Vagina (tissue), 2 donors: Measurements from ENCODE around the gene MAPK9. TPM values are rescaled to one million over a fixed set of nuclear protein-coding genes. Genes with fewer than 3 reads are reported as not detected.

Experiments
- DNase-seq, 2 donors: peaks; one replicate each; pipeline ENCODE4 v3.0.0-alpha.2; 2017; ENCODE audit errors: extremely low spot score in 2 of 2
- H3K27ac ChIP-seq: fragments of 200-600 bp; sonication (generic); one replicate; pipeline ENCODE4 v1.5.1; 2019
- H3K27me3 ChIP-seq: fragments of 200-600 bp; sonication (generic); one replicate; pipeline ENCODE4 v1.5.1; 2019
- H3K36me3 ChIP-seq, 2 donors: fragments of 200-600 bp; sonication (generic); one replicate each; pipeline ENCODE4 v1.5.1; 2017 to 2019
- H3K4me1 ChIP-seq: fragments of 200-600 bp; sonication (generic); one replicate; pipeline ENCODE4 v1.5.1; 2019
- H3K4me3 ChIP-seq, 2 donors: fragments of 200-600 bp; sonication (generic); 1 replicate in 1 of 2; 2 replicates in 1 of 2; pipeline ENCODE4 v1.5.1; 2016 to 2019
- H3K9me3 ChIP-seq: fragments of 200-600 bp; sonication (generic); one replicate; pipeline ENCODE4 v1.5.1; 2019
- POLR2A ChIP-seq, 2 donors: fragments of 450-650 bp; IDR thresholded peaks; one replicate each; pipeline ENCODE4 v1.6.1; 2017; ENCODE audit warnings: antibody characterized with exemption in 2 of 2, mild to moderate bottlenecking in 2 of 2, moderate library complexity in 2 of 2
- POLR2AphosphoS5 ChIP-seq, 2 donors: sonication (generic); formaldehyde crosslinking; IDR thresholded peaks; one replicate each; pipeline ENCODE4 v1.9.0; 2017; ENCODE audit warnings: antibody characterized with exemption in 2 of 2, mild to moderate bottlenecking in 2 of 2, low read depth in 1 of 2; ENCODE audit not compliant: insufficient read depth in 1 of 2
- intact Hi-C: fragments of 100-400 bp; cut with DNase I; formaldehyde crosslinking; loops from one replicate; pipeline ENCODE4 v1.15.1; 2023
- total RNA-seq: library from RNA; depleted of rRNA; stranded (reverse); fragments of >200 nt; gene quantifications from one replicate; pipeline ENCODE4 v1.2.3, GENCODE V29; 2016
- TF ChIP-seq, protein P1 (sequence below), 3 experiments: fragments of 450-650 bp in 2 of 3; fragments of 200-600 bp in 1 of 3; sonication (generic) in 1 of 3; IDR thresholded peaks; one replicate each; pipeline ENCODE4 v1.5.1; 2017 to 2019; ENCODE audit warnings: antibody characterized with exemption in 3 of 3, mild to moderate bottlenecking in 2 of 3, moderate library complexity in 2 of 3

Gene MAPK9
- total RNA-seq, 1 donor from 2014 or later: 19.6 TPM

DNA sequence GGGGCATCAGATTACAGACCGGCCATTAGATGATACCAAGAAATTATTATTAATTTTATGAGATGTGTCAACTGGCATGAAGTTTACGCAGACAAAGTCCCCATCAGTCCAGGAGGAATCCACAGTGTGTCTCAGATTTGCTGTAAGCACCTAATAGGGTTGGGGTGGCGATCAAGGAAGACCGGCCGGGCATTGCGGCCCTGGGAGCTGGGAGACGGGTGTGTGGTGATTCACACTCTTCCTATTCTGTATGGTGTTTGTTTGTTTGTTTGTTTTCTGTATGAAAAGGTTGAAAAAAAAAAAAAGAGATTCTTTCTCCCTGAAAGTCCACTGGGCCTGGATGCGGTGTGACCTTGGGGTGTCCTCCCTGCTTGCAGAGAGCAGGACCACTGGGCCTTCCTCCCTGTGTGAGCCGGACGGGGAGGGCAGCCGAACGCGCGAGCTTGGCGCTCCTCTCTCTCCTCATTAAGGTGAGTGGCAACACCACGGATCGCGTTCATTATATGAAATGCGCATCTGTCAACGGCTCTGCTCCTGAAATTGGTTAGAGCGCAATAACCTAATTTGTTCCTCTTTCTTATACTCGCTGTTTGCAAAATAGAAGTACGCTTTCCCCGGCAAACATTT, 98.0 kb downstream of the MAPK9 start:
- H3K9me3 ChIP-seq: no peaks in the 10 kb centered on the region
- H3K4me1 ChIP-seq: no peaks in the 10 kb centered on the region
- TF ChIP-seq POLR2A (IDR thresholded peaks at IDR 0.05) (no peak), POLR2AphosphoS5 (IDR thresholded peaks at IDR 0.05; ENCODE audit: insufficient read depth in 1 of 2, low read depth in 1 of 2) (no peak)
- TF ChIP-seq, protein P1, sequence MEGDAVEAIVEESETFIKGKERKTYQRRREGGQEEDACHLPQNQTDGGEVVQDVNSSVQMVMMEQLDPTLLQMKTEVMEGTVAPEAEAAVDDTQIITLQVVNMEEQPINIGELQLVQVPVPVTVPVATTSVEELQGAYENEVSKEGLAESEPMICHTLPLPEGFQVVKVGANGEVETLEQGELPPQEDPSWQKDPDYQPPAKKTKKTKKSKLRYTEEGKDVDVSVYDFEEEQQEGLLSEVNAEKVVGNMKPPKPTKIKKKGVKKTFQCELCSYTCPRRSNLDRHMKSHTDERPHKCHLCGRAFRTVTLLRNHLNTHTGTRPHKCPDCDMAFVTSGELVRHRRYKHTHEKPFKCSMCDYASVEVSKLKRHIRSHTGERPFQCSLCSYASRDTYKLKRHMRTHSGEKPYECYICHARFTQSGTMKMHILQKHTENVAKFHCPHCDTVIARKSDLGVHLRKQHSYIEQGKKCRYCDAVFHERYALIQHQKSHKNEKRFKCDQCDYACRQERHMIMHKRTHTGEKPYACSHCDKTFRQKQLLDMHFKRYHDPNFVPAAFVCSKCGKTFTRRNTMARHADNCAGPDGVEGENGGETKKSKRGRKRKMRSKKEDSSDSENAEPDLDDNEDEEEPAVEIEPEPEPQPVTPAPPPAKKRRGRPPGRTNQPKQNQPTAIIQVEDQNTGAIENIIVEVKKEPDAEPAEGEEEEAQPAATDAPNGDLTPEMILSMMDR (IDR thresholded peaks at IDR 0.05): no peak
- H3K27me3 ChIP-seq: no peaks in the 10 kb centered on the region
- intact Hi-C loops: no loop called here
- H3K27ac ChIP-seq: no peak overlapping the region
- DNase-seq: peak in 1 of 2 donors; percentile 18
- no peaks in the 10 kb centered on the region for H3K36me3 ChIP-seq
- H3K4me3 ChIP-seq: no peak overlapping the region

- peak; percentile 47 to 88 for DNase-seq
- Histone ChIP-seq H3K27ac (no peak overlapping the region), H3K4me3 (no peak overlapping the region), H3K9me3 (no peaks in the 10 kb centered on the region), H3K4me1 (no peaks in the 10 kb centered on the region), H3K27me3 (no peaks in the 10 kb centered on the region), H3K36me3 (no peaks in the 10 kb centered on the region)
- TF ChIP-seq POLR2A (IDR thresholded peaks at IDR 0.05): no peak
- no peak for TF ChIP-seq POLR2AphosphoS5 (IDR thresholded peaks at IDR 0.05; ENCODE audit: insufficient read depth in 1 of 2, low read depth in 1 of 2)
- TF ChIP-seq, protein P1 (IDR thresholded peaks at IDR 0.05): no peak
- intact Hi-C loops: no loop called here
Measured at GRCh38 chr5:180191716-180192115, 100.2 kb downstream of the MAPK9 start.

DNA sequence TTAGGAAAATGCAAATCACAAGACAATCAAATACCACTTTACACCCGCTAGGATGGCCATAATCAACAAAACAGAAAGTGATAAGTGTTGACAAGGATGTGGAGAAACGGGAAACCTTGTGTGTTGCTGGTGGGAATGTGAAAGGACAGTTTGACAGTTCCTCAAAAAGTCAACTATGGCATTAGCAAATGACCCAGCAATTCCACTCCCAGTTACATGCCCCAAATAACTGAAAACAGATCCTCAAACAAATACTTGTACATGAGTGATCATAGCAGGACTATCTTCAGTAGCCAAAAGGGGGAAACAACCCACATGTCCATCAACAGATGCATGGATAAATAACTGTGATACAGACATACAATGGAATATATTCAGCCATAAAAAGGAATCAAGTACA, 104.1 kb downstream of the MAPK9 start:
- Histone ChIP-seq H3K4me3 (no peak overlapping the region), H3K27me3 (no peaks in the 10 kb centered on the region), H3K9me3 (no peaks in the 10 kb centered on the region), H3K36me3 (no peaks in the 10 kb centered on the region), H3K4me1 (no peaks in the 10 kb centered on the region), H3K27ac (no peak overlapping the region)
- intact Hi-C loops: no loop called here
- DNase-seq: peak in 1 of 2 donors; percentile 6
- TF ChIP-seq, protein P1 (IDR thresholded peaks at IDR 0.05): no peak

Other genes starting within 250 kb of the MAPK9 start
- gene RNF130, start 220.3 kb downstream of the MAPK9 start, total RNA-seq: 103 TPM
- gene RASGEF1C, start 82.9 kb downstream of the MAPK9 start, total RNA-seq: 2.5 TPM
- 47.9 TPM for gene GFPT2, start 61.3 kb upstream of the MAPK9 start, total RNA-seq
- 21.4 TPM for gene CNOT6, start 202.3 kb upstream of the MAPK9 start, total RNA-seq